IPS DF 6.9 (cell line): ENCODE data around the gene EHD1.

ENCODE experiments used
- DNase-seq: peaks from one replicate; pipeline ENCODE4 v3.0.0-alpha.2; 2013; ENCODE audit warnings: low read depth, low spot score
- H3K27ac ChIP-seq: one replicate; pipeline ENCODE4 v1.5.1; 2013; ENCODE audit warnings: low read length, control low read depth
- H3K27me3 ChIP-seq: 2 replicates; pipeline ENCODE4 v1.6.1; 2013; ENCODE audit warnings: mild to moderate bottlenecking, low read length; ENCODE audit not compliant: control insufficient read depth, insufficient read depth
- H3K36me3 ChIP-seq: 2 replicates; pipeline ENCODE4 v1.6.1; 2013; ENCODE audit warnings: low read length; ENCODE audit not compliant: control insufficient read depth, insufficient read depth
- H3K4me1 ChIP-seq: 2 replicates; pipeline ENCODE4 v1.6.1; 2013; ENCODE audit warnings: low read length; ENCODE audit not compliant: control insufficient read depth, insufficient read depth
- H3K4me3 ChIP-seq: 2 replicates; pipeline ENCODE4 v1.5.1; 2013; ENCODE audit warnings: mild to moderate bottlenecking, low read length
- H3K9me3 ChIP-seq: 2 replicates; pipeline ENCODE4 v1.6.1; 2013; ENCODE audit warnings: low read length, inconsistent platforms; ENCODE audit not compliant: control insufficient read depth, insufficient read depth
- WGBS: extraction: QIAGEN DNeasy Blood & Tissue Kit; methylation state at CpG from one replicate; pipeline ENCODE4 v1.1.7; 2013; ENCODE audit warnings: mixed read lengths, missing lambda C conversion rate; ENCODE audit not compliant: insufficient read length, insufficient coverage; 5-methylcytosine and 5-hydroxymethylcytosine counted together

EHD1 gene

DNA sequence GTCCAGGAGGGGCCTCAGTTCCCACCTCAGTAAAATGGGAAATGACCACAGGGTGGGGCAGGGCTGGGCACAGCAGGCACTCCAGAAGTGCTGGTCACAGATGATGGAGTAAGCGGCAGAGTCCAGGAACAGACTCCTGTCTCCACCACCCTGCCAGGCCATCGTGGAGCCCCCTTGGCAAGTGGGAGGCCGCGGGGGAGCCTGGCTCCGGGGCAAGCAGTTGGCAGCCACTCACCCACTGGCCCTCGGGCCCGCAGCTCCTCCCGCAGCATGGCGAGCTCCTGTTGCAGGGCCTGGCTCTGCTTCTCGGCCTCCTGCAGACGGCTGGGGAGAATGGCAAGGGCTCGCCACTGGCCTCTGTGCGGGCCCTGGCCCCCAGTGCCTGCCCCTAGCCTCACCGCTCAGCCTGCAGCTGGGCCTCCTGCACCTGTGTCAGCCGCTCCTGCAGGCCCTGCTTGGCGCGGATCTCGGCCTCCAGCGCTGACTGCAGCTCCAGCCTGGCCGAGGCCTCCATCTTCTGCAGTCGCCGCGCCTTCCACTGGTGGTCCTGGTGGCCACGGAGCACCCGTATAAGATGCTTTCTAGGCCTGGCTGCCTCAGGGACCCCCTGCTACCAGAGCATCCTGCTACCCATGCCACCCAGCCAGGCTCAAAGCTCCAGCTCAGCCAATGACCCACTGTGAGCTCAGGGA lies 44.2 kb downstream of the EHD1 start:
- Histone ChIP-seq H3K36me3 (peaks cover 51% of the 10 kb centered on the region), H3K27me3 (no peaks in the 10 kb centered on the region), H3K4me3 (no peak overlapping the region), H3K27ac (no peak overlapping the region), H3K9me3 (no peaks in the 10 kb centered on the region), H3K4me1 (no peaks in the 10 kb centered on the region)
- no CpG with 5 or more reads among the region's 25 CpGs for WGBS
- DNase-seq = no peak

DNA sequence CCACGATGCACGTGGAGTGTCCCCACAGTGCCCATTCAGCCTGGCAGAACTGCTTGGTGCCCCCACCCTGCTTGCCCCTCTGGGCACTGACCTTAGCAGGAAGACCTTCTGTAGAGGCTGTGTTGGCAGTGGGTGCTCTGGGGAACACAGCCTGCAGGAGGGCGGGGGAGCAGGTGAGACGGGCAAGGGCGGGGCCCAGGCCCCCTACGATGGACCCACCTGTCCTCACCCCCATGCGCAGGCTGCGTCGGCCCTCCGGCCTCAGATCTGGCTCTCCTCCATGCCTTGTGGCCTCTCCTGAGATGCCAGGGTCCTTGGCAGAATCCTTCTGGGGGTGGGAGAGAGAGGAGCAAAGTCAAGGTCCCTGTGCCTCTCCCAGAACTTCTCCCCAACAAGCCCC lies 44.9 kb downstream of the EHD1 start:
- no peak overlapping the region for H3K27ac ChIP-seq
- H3K4me3 ChIP-seq = no peak overlapping the region
- H3K36me3 ChIP-seq = peaks cover 47% of the 10 kb centered on the region
- no peaks in the 10 kb centered on the region for H3K9me3 ChIP-seq
- no peak for DNase-seq
- no CpG with 5 or more reads among the region's 10 CpGs for WGBS
- H3K27me3 ChIP-seq = no peaks in the 10 kb centered on the region
- no peaks in the 10 kb centered on the region for H3K4me1 ChIP-seq

DNA sequence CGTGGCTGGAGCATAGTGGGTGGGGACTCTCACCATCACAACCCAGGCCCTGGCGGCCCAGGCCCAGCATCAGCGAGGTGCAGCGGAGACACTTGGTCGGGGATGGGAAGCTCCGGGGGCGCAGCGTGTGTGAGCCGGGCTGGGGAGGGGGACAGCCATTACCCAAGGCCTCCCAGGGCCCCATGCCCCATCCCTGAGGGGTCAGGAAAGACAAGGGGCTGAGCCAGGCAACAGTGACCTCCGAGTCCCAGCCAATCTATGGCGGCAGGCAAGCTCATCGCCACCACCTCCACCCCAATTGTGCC lies 45.3 kb downstream of the EHD1 start:
- no CpG with 5 or more reads among the region's 12 CpGs for WGBS
- H3K9me3 ChIP-seq = no peaks in the 10 kb centered on the region
- no peaks in the 10 kb centered on the region for H3K4me1 ChIP-seq
- peaks cover 50% of the 10 kb centered on the region for H3K36me3 ChIP-seq
- no peaks in the 10 kb centered on the region for H3K27me3 ChIP-seq
- H3K27ac ChIP-seq = no peak overlapping the region
- H3K4me3 ChIP-seq = no peak overlapping the region
- DNase-seq = no peak

DNA sequence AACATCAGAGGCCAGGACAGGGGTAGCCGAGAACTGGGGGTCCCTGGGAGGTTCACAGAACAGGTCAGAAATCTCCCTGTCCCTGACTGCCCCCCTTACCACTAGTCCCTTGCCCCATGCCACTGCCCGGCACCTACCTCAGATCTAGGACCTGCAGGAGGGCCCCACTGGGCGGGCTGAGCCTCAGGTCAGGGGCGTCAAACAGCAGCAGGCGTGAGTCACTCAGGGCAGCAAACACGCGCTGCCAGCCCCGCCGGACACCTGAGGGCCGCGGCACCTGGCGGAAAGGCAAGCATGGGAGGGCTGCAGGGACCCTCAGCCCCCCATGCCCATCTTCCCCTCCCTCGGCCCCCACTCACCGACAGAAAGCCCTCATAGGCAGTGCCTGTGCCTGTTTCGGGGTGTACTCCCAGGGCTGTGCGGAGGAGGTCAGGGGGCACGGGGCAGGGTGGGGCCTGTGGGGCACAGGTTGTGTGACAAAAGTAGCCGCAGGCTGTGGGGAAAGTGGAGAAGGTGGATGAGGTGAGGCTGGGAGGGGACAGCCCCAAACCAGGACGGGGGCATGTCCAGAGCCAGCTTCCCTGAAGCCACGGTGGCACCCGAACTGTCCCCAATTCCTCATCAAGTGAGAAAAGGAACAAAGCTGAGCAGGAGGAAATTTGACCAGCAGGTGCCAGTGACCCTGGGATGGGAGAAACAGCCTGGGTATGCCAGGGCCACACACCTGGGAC lies 45.8 kb downstream of the EHD1 start:
- no peak overlapping the region for H3K4me3 ChIP-seq
- H3K27me3 ChIP-seq = no peaks in the 10 kb centered on the region
- no peak overlapping the region for H3K27ac ChIP-seq
- no peaks in the 10 kb centered on the region for H3K9me3 ChIP-seq
- H3K4me1 ChIP-seq = no peaks in the 10 kb centered on the region
- no peak for DNase-seq
- no CpG with 5 or more reads among the region's 21 CpGs for WGBS
- peaks cover 45% of the 10 kb centered on the region for H3K36me3 ChIP-seq

DNA sequence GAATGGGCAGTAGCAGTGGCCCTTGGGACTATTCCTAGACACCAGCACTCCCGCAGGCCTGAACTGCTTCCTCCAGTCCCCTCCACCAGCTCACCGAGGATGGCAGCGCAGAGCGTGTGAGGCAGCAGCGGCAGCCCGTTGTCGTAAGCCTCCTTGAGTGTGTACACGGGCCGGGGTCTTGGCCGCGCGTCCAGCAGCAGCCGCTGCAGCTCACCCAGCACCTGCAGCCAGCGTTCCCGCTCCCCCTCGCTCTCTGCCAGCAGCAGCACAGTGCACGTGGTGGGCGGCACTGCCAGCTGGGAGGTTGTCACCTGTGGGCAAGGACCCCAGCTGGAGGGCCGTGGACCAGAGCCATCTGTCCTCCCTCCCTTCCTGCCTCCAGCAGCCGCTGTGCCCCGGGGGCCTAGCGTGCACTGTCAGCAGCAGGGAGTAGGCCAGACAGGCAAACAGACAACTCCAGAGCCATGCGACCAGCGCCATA lies 47.0 kb downstream of the EHD1 start:
- peaks cover 49% of the 10 kb centered on the region for H3K36me3 ChIP-seq
- no peak for DNase-seq
- H3K27ac ChIP-seq = no peak overlapping the region
- no peaks in the 10 kb centered on the region for H3K9me3 ChIP-seq
- H3K4me1 ChIP-seq = no peaks in the 10 kb centered on the region
- H3K27me3 ChIP-seq = no peaks in the 10 kb centered on the region
- WGBS = no CpG with 5 or more reads among the region's 24 CpGs
- no peak overlapping the region for H3K4me3 ChIP-seq

DNA sequence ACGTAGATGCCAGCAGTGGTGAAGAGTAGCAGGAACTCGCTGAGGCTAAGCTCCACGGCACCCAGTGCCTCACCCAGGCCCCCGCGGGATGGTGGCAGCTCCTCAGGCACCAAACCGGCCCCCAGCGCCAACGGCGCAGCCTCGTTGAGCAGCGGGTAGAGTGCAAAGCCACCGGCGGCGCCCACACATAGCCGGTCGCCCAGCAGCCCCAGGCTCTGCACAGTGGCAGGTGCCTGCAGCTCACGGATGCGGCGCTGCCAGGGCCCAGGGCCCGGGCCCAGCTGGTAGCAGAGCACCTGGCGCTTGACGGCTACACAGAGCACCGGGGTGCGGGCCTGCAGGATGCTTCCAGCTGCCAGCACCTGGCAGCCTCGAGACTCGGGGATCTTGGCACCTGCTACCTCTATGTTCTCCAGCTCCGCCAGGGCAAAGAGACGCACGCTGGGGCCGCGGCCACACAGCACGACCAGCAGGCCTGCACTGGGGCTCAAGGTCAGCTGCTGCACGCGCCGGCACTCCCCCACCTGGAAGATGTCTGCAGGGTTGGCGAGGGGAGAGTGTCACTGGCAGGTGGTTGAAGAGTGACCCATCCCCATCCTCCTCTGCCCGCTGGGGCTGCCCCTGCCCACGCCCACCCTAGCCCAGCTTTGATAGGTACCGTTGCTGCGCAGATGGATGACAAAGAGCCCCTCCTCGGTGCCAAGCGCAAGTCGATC lies 48.7 kb downstream of the EHD1 start:
- Histone ChIP-seq H3K27ac (no peak overlapping the region), H3K4me3 (no peak overlapping the region; the same call in 1 of the 2 replicates), H3K9me3 (no peaks in the 10 kb centered on the region), H3K36me3 (peaks cover 39% of the 10 kb centered on the region), H3K4me1 (no peaks in the 10 kb centered on the region), H3K27me3 (no peaks in the 10 kb centered on the region)
- DNase-seq = no peak
- no CpG with 5 or more reads among the region's 43 CpGs for WGBS

DNA sequence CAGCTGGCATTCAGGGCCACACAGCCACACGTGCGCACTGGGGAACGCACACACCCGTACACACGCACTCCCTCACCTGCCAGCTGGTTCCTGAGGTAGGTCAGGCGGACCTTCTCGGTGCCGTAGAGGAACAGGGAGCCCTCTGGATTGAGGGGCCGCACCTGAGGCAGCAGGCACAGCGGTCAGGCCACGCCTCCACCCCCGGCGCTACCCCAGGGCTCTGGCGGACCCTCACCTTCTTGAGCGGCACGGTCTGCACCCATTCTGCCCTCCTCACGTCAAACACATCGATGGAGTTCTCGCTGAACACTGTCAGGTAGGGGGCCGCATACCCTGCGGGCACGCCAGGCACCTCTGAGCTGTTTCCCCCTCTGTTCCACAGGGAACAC lies 51.0 kb downstream of the EHD1 start:
- Histone ChIP-seq H3K27me3 (no peaks in the 10 kb centered on the region), H3K9me3 (no peaks in the 10 kb centered on the region), H3K4me3 (no peak overlapping the region), H3K36me3 (peaks cover 27% of the 10 kb centered on the region), H3K4me1 (no peaks in the 10 kb centered on the region), H3K27ac (no peak overlapping the region)
- WGBS = no CpG with 5 or more reads among the region's 22 CpGs
- DNase-seq = no peak

DNA sequence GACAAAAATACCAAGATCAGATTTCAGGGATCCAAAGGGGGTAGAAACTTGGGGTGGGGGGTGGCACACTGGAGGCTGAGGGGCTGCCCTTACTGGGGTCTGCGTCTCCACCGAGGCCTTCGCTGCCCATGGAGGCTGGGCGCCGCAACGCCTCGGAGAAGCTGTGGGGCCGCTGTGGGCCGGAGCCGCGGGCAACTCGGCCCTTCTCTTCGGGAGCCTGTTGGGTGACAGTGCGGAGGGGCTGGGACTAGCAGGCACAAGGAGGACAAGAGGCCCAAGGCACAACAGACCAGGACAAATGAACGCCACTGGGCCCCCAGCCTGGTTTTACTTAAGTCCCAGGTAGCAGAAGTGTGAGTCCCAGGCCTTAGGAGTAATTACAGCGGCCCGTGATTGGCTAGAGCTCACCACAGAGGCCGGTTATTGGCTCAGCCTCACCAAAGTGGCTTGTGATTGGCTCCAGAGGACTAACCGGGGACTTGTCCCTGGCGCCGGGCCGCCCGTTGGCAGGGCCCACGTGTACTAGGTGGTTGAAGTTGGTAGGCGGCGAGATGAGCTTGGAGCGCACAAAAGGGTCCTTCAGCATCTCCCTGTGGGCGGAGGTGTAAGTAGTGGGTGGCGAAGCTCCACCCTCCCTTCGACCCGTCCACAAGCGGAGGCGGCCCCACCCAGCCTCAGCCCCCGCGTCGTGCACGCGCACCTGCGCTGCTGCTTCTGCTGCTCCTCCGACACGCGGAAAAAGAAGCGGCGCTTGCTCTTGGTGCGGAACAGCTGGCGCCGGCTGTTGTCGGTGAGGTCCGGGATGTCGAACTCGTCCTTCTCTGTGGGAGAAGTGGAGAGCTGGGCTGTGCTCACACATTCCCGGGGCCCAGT lies 51.6 kb downstream of the EHD1 start:
- peaks cover 23% of the 10 kb centered on the region for H3K36me3 ChIP-seq
- H3K27ac ChIP-seq = no peak overlapping the region
- no peaks in the 10 kb centered on the region for H3K9me3 ChIP-seq
- no peak for DNase-seq
- H3K27me3 ChIP-seq = no peaks in the 10 kb centered on the region
- WGBS = no CpG with 5 or more reads among the region's 52 CpGs
- no peak overlapping the region for H3K4me3 ChIP-seq
- H3K4me1 ChIP-seq = no peaks in the 10 kb centered on the region

DNA sequence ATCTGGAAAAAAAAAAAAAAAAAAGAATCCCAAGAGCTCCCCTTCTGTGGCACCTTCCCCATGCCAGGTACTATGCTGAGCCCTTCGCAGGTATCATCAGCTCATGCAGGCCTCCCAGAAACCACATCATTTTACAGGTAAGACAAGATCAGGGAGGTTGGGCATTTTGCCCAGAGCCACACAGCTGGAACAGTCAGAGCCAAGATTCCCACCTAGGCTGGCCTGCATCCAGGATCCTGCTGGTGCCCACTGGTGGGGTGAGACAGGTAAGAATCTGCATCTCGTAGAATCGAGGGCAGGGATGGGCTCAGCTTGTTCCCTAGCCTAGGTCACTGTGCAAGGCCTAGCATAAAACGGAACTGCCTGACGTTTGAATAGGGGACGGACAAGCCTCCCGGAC lies 52.4 kb downstream of the EHD1 start:
- Histone ChIP-seq H3K27me3 (no peaks in the 10 kb centered on the region), H3K4me1 (no peaks in the 10 kb centered on the region), H3K27ac (no peak overlapping the region), H3K36me3 (peaks cover 18% of the 10 kb centered on the region), H3K4me3 (no peak overlapping the region), H3K9me3 (no peaks in the 10 kb centered on the region)
- DNase-seq = no peak
- no CpG with 5 or more reads among the region's 7 CpGs for WGBS

DNA sequence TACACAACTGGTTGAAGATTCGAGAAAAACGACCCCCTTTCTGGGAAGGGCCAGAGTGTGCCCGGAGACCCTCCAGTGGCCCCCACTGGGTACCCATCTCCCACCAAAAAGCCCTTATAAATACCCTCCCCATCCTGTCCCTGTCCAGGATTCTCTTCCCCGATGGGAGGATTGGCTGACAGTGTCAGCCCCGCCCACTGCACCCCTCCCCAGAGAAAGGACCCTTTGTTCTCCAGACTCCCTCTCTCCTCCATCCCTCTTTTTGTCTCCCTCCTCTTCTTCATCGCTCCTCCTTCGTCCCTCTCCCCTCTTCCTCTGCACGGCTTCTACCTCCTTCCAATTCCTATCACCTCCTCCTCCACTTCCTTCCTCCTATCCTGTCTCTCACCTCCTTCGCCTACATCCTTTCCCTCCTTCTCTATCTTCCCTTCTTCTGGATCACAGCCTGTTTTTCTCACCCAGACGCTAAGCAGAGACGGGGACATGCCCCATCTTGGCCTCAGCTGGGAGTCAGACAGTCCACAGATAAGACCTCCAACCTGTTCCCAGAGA lies 54.8 kb downstream of the EHD1 start:
- Histone ChIP-seq H3K36me3 (peaks cover 7% of the 10 kb centered on the region; the same call in 1 of the 2 replicates), H3K27ac (no peak overlapping the region), H3K4me1 (no peaks in the 10 kb centered on the region), H3K4me3 (no peak overlapping the region), H3K9me3 (no peaks in the 10 kb centered on the region), H3K27me3 (no peaks in the 10 kb centered on the region)
- DNase-seq = no peak
- 100% methylated on average over 4 of the region's 11 CpGs for WGBS
